HepG2 (cell line): Measurements from ENCODE around the gene METTL4. TPM values are rescaled to one million over a fixed set of nuclear protein-coding genes. Genes with fewer than 3 reads are reported as not detected.

Experiments used
- ATAC-seq: fragments of 200-7000 bp; cut with Tn5 transposase; 3 replicates; pipeline ENCODE4 v1.9.1; 2020; ENCODE audit warnings: mild to moderate bottlenecking, moderate library complexity
- BruUV-seq: library from RNA; stranded (reverse); fragments of 400-500 nt; replicated peaks from 2 replicates; lab custom pipeline; 2021; lab: Mats Ljungman, UMichigan
- CTCF ChIA-PET: fragments of 300-600 bp; formaldehyde crosslinking; extraction: SDS; loops from one replicate; lab custom pipeline; 2021; ENCODE audit warnings: low total read pairs, inconsistent platforms, low intra/inter-chr PET ratio; lab: Yijun Ruan, JAX
- POLR2A ChIA-PET: fragments of 350-600 bp; sonication (Branson Sonifier 250); formaldehyde crosslinking; loops from one replicate; lab custom pipeline; 2020; ENCODE audit warnings: antibody characterized with exemption, inconsistent platforms; lab: Yijun Ruan, JAX
- DNase-seq: peaks from one replicate; pipeline ENCODE4 v3.0.0-alpha.2; 2015; ENCODE audit warnings: low spot score
- FAIRE-seq: peaks from 3 replicates; lab custom pipeline; 2011; peaks lifted over from hg19 to GRCh38; lab: Jason Lieb, UNC
- H2AFZ ChIP-seq: one replicate; pipeline ENCODE4 v1.6.1; 2011; ENCODE audit warnings: low read length, inconsistent platforms
- H3K27ac ChIP-seq: fragments of 300-600 bp; 3 replicates; pipeline ENCODE4 v1.8.0; 2011; ENCODE audit warnings: mixed run types, mild to moderate bottlenecking, mixed read lengths, low read length, inconsistent platforms; ENCODE audit not compliant: insufficient read depth; ENCODE audit errors: extremely low read length
- H3K27me3 ChIP-seq, 2 experiments: fragments of 200-600 bp in 1 of 2; 2 replicates in 1 of 2; 3 replicates in 1 of 2; pipeline versions ENCODE4 v1.6.0 to v1.8.0; 2011; ENCODE audit warnings: low read length in 2 of 2, mild to moderate bottlenecking in 2 of 2, moderate library complexity in 2 of 2, inconsistent platforms in 1 of 2; ENCODE audit not compliant: insufficient read depth in 2 of 2, control insufficient read depth in 1 of 2
- H3K36me3 ChIP-seq, 2 experiments: fragments of 200-600 bp in 1 of 2; replicated peaks in 1 of 2; 2 replicates in 1 of 2; 3 replicates in 1 of 2; pipeline versions ENCODE4 v1.5.1 to v1.8.0; 2011; ENCODE audit warnings: low read length in 2 of 2, inconsistent platforms in 1 of 2; ENCODE audit not compliant: insufficient read depth in 2 of 2, control insufficient read depth in 1 of 2
- H3K4me1 ChIP-seq: 2 replicates; pipeline ENCODE4 v1.5.1; 2012; ENCODE audit warnings: low read length, inconsistent platforms; ENCODE audit not compliant: insufficient read depth
- H3K4me2 ChIP-seq: 2 replicates; pipeline ENCODE4 v1.6.0; 2011; ENCODE audit warnings: low read depth, low read length, inconsistent platforms
- H3K4me3 ChIP-seq, 3 experiments: fragments of 200-600 bp in 1 of 3; sonication (generic), shearing (Covaris generic) in 1 of 3; replicated peaks in 1 of 3; 2 replicates each; pipeline ENCODE4 v1.5.1; 2011 to 2016; ENCODE audit warnings: low read length in 3 of 3, inconsistent platforms in 2 of 3, low read depth in 2 of 3, mild to moderate bottlenecking in 2 of 3, control low read depth in 1 of 3, mixed read lengths in 1 of 3; ENCODE audit not compliant: insufficient read depth in 1 of 3
- H3K79me2 ChIP-seq: one replicate; pipeline ENCODE4 v1.6.1; 2011; ENCODE audit warnings: low read length, inconsistent platforms; ENCODE audit not compliant: insufficient read depth
- H3K9ac ChIP-seq: 2 replicates; pipeline ENCODE4 v1.6.0; 2011; ENCODE audit warnings: mild to moderate bottlenecking, low read depth, low read length, inconsistent platforms; ENCODE audit not compliant: insufficient read depth
- H3K9me3 ChIP-seq: 2 replicates; pipeline ENCODE4 v1.5.1; 2012; ENCODE audit warnings: mild to moderate bottlenecking, low read length
- H4K20me1 ChIP-seq: 2 replicates; pipeline ENCODE4 v1.6.0; 2011; ENCODE audit warnings: inconsistent platforms, mild to moderate bottlenecking, low read length, moderate library complexity; ENCODE audit not compliant: insufficient read depth
- CREB3 ChIP-seq: sonication (generic); formaldehyde crosslinking; IDR thresholded peaks from 2 replicates; pipeline ENCODE4 v1.5.0; 2020; ENCODE audit warnings: missing genetic modification reagents
- GMEB1 ChIP-seq: sonication (generic); formaldehyde crosslinking; IDR thresholded peaks from 2 replicates; pipeline ENCODE4 v1.5.1; 2020; ENCODE audit warnings: missing genetic modification reagents, mild to moderate bottlenecking, borderline replicate concordance
- GMEB2 ChIP-seq: IDR thresholded peaks from 2 replicates; pipeline ENCODE4 v1.6.1; 2016; ENCODE audit warnings: missing biosample characterization, missing genetic modification reagents, low read depth
- IKZF1 ChIP-seq: fragments of 450-650 bp; IDR thresholded peaks from 2 replicates; pipeline ENCODE4 v1.7.1; 2016
- TFDP1 ChIP-seq: IDR thresholded peaks from 2 replicates; pipeline ENCODE4 v1.6.1; 2016; ENCODE audit warnings: missing compliant biosample characterization, missing genetic modification reagents, borderline replicate concordance
- TRAFD1 ChIP-seq: sonication (generic); formaldehyde crosslinking; IDR thresholded peaks from 2 replicates; pipeline ENCODE4 v1.5.1; 2020; ENCODE audit warnings: missing genetic modification reagents, mild to moderate bottlenecking, borderline replicate concordance
- YEATS2 ChIP-seq: sonication (generic); formaldehyde crosslinking; IDR thresholded peaks from 2 replicates; pipeline ENCODE4 v1.4.0; 2020; ENCODE audit warnings: missing genetic modification reagents, borderline replicate concordance
- ZMAT3 ChIP-seq: sonication (generic); formaldehyde crosslinking; conservative IDR thresholded peaks from 2 replicates; pipeline ENCODE4 v1.7.0; 2021; ENCODE audit warnings: missing genetic modification reagents
- ZNF260 ChIP-seq: sonication (generic); formaldehyde crosslinking; IDR thresholded peaks from 2 replicates; pipeline ENCODE4 v1.4.0; 2020; ENCODE audit warnings: missing genetic modification reagents, low read depth, mild to moderate bottlenecking, borderline replicate concordance
- ZNF598 ChIP-seq: sonication (generic); formaldehyde crosslinking; IDR thresholded peaks from 2 replicates; pipeline ENCODE4 v1.5.1; 2020; ENCODE audit warnings: mild to moderate bottlenecking, missing genetic modification reagents, borderline replicate concordance
- ZNF691 ChIP-seq: sonication (generic); formaldehyde crosslinking; IDR thresholded peaks from 2 replicates; pipeline ENCODE4 v1.4.0; 2020; ENCODE audit warnings: missing genetic modification reagents, low read depth, mild to moderate bottlenecking, borderline replicate concordance
- WGBS: methylation state at CpG from one replicate; pipeline ENCODE4 v1.1.6; 2017; ENCODE audit warnings: low lambda C conversion rate; 5-methylcytosine and 5-hydroxymethylcytosine counted together
- in situ Hi-C: cut with HindIII; loops from 2 replicates; pipeline ENCODE4 v1.10.0; 2017; ENCODE audit warnings: low pct_unique_long_range_greater_than_20kb; ENCODE audit not compliant: extremely low pct_ligation_motif_present
- intact Hi-C: fragments of 100-400 bp; cut with micrococcal nuclease; formaldehyde crosslinking; loops from one replicate; pipeline ENCODE4 v1.10.0; 2022; ENCODE audit not compliant: unreplicated experiment
- polyA plus RNA-seq, 8 experiments: library from polyadenylated mRNA; depleted of rRNA in 3 of 8; stranded (reverse) in 7 of 8; unstranded in 1 of 8; fragments of >200 nt; fragmentation: Illumina TruSeq in 4 of 8; extraction: Trizol in 4 of 8; gene quantifications; 2 replicates each; pipeline versions ENCODE4 v1.2.1 to v1.2.3, GENCODE V29; 2011 to 2016; ENCODE audit warnings: low read depth in 4 of 8, missing spikeins in 1 of 8, mixed read lengths in 1 of 8; ENCODE audit not compliant: insufficient read depth in 1 of 8
- total RNA-seq, 5 experiments: library from RNA; depleted of rRNA; stranded (reverse); fragments of >200 nt; fragmentation: Illumina TruSeq; extraction: Trizol; gene quantifications; 2 replicates each; pipeline ENCODE4 v1.2.3, GENCODE V29; 2016; ENCODE audit warnings: low read depth in 1 of 5

Gene METTL4
- total and polyA plus RNA-seq, 2 of the 13 experiments (the other 11 are each of a cell fraction or from before 2014, with no cell fraction given) = 6.8 to 8.1 TPM

GRCh38 chr18:2555895-2556294 lies 15.4 kb downstream of the METTL4 start (continued):
- TF ChIP-seq ZNF260 (CRISPR knock-in tag) (no peak), ZNF598 (no peak), GMEB1 (CRISPR knock-in tag) (no peak)

GRCh38 chr18:2554696-2555095 lies 16.6 kb downstream of the METTL4 start:
- Histone ChIP-seq H3K4me1 (no peaks in the 10 kb centered on the region), H3K27ac (no peak overlapping the region), H3K9me3 (no peaks in the 10 kb centered on the region), H3K79me2 (no peaks in the 10 kb centered on the region), H3K4me2 (no peak overlapping the region), H2AFZ (no peak overlapping the region), H4K20me1 (no peaks in the 10 kb centered on the region), H3K36me3 (peaks cover 0 to 6% of the 10 kb centered on the region in 2 experiments; a peak in 2 of 5 replicates), H3K27me3 (no peaks in the 10 kb centered on the region), H3K9ac (no peak overlapping the region), H3K4me3 (no peak overlapping the region)
- WGBS = 93% methylated on average over 4 of the region's 4 CpGs
- no TSS peak for BruUV-seq
- DNase-seq (no peak), ATAC-seq (no peak), FAIRE-seq (no peak)
- TF ChIP-seq ZNF691 (CRISPR knock-in tag) (no peak), TFDP1 (CRISPR knock-in tag) (no peak), ZMAT3 (CRISPR knock-in tag) (no peak), CREB3 (CRISPR knock-in tag) (no peak), TRAFD1 (CRISPR knock-in tag) (no peak), YEATS2 (no peak), GMEB2 (no peak), IKZF1 (no peak)
- in situ Hi-C loops (loop anchor here (25.0 kb wide), 1 partner anchor 1692 kb away; no protein-coding TSS in a partner anchor), intact Hi-C loops (no loop called here)
- POLR2A ChIA-PET = interaction anchor here (0.8 kb wide), 1 partner anchor 16 kb away, joined by 3 read pairs; the partner anchor contains the start of genes METTL4 and NDC80
- CTCF ChIA-PET = no interaction called here
